ENCODE results near the gene RECQL5.

The RECQL5 gene

GRCh38 chr17:75642784-75643642 is 23.9 kb downstream of the RECQL5 start:
- Histone ChIP-seq H3K4me1 (ENCODE audit: low read length) (peaks cover 34% of the 10 kb centered on the region), H3K9me3 (ENCODE audit: insufficient read depth, low read length) (no peaks in the 10 kb centered on the region), H3K9ac (ENCODE audit: low read length) (no peak overlapping the region), H4K20me1 (ENCODE audit: insufficient read depth, low read length) (no peaks in the 10 kb centered on the region), H2AFZ (ENCODE audit: low read depth, low read length) (no peak overlapping the region), H3K27me3 (ENCODE audit: low read depth, low read length) (no peaks in the 10 kb centered on the region), H3K79me2 (ENCODE audit: low read length) (peaks cover 12% of the 10 kb centered on the region), H3K4me2 (ENCODE audit: low read length) (no peak overlapping the region), H3K4me3 (ENCODE audit: low read length) (no peak overlapping the region), H3K27ac (ENCODE audit: low read length) (no peak overlapping the region), H3K36me3 (replicated peaks; ENCODE audit: low read depth, low read length) (peaks cover 39% of the 10 kb centered on the region)
- TF ChIP-seq CTCF (IDR thresholded peaks at IDR 0.05; ENCODE audit: low read depth, low read length) (no peak), EZH2phosphoT487 (IDR thresholded peaks at IDR 0.05; ENCODE audit: low read depth) (no peak)

- H3K9me3 ChIP-seq (ENCODE audit: insufficient read depth, low read length) = no peaks in the 10 kb centered on the region
- H3K27ac ChIP-seq (ENCODE audit: low read length) = no peak overlapping the region
- TF ChIP-seq EZH2phosphoT487 (IDR thresholded peaks at IDR 0.05; ENCODE audit: low read depth) (no peak), CTCF (IDR thresholded peaks at IDR 0.05; ENCODE audit: low read depth, low read length) (no peak)
- no peaks in the 10 kb centered on the region for H3K27me3 ChIP-seq (ENCODE audit: low read depth, low read length)
- no peak overlapping the region for H3K9ac ChIP-seq (ENCODE audit: low read length)
- H2AFZ ChIP-seq (ENCODE audit: low read depth, low read length) = no peak overlapping the region
- H3K4me3 ChIP-seq (ENCODE audit: low read length) = no peak overlapping the region
- H3K36me3 ChIP-seq (replicated peaks; ENCODE audit: low read depth, low read length) = peaks cover 35% of the 10 kb centered on the region
- H3K4me1 ChIP-seq (ENCODE audit: low read length) = peaks cover 34% of the 10 kb centered on the region
- no peak overlapping the region for H3K4me2 ChIP-seq (ENCODE audit: low read length)
- H4K20me1 ChIP-seq (ENCODE audit: insufficient read depth, low read length) = no peaks in the 10 kb centered on the region
- H3K79me2 ChIP-seq (ENCODE audit: low read length) = peaks cover 12% of the 10 kb centered on the region
Measured at GRCh38 chr17:75642182-75642783, 24.7 kb downstream of the RECQL5 start.

- H3K4me2 ChIP-seq (ENCODE audit: low read length) = no peak overlapping the region
- peaks cover 27% of the 10 kb centered on the region for H3K4me1 ChIP-seq (ENCODE audit: low read length)
- no peak overlapping the region for H2AFZ ChIP-seq (ENCODE audit: low read depth, low read length)
- H3K9ac ChIP-seq (ENCODE audit: low read length) = no peak overlapping the region
- no peak overlapping the region for H3K4me3 ChIP-seq (ENCODE audit: low read length)
- no peak for TF ChIP-seq EZH2phosphoT487 (IDR thresholded peaks at IDR 0.05; ENCODE audit: low read depth)
- no peak overlapping the region for H3K27ac ChIP-seq (ENCODE audit: low read length)
- peaks cover 30% of the 10 kb centered on the region for H3K36me3 ChIP-seq (replicated peaks; ENCODE audit: low read depth, low read length)
- H3K27me3 ChIP-seq (ENCODE audit: low read depth, low read length) = no peaks in the 10 kb centered on the region
- no peaks in the 10 kb centered on the region for H3K9me3 ChIP-seq (ENCODE audit: insufficient read depth, low read length)
- H4K20me1 ChIP-seq (ENCODE audit: insufficient read depth, low read length) = no peaks in the 10 kb centered on the region
- H3K79me2 ChIP-seq (ENCODE audit: low read length) = peaks cover 12% of the 10 kb centered on the region
Measured at GRCh38 chr17:75641343-75641742, 25.6 kb downstream of the RECQL5 start.

- Histone ChIP-seq H4K20me1 (ENCODE audit: insufficient read depth, low read length) (no peaks in the 10 kb centered on the region), H3K9me3 (ENCODE audit: insufficient read depth, low read length) (no peaks in the 10 kb centered on the region), H3K79me2 (ENCODE audit: low read length) (peaks cover 10% of the 10 kb centered on the region), H3K36me3 (replicated peaks; ENCODE audit: low read depth, low read length) (peaks cover 30% of the 10 kb centered on the region), H3K4me2 (ENCODE audit: low read length) (no peak overlapping the region), H3K4me3 (ENCODE audit: low read length) (no peak overlapping the region), H3K27me3 (ENCODE audit: low read depth, low read length) (no peaks in the 10 kb centered on the region), H3K4me1 (ENCODE audit: low read length) (peaks cover 20% of the 10 kb centered on the region), H2AFZ (ENCODE audit: low read depth, low read length) (no peak overlapping the region), H3K27ac (ENCODE audit: low read length) (no peak overlapping the region), H3K9ac (ENCODE audit: low read length) (no peak overlapping the region)
- no peak for TF ChIP-seq CTCF (IDR thresholded peaks at IDR 0.05; ENCODE audit: low read depth, low read length)
- TF ChIP-seq EZH2phosphoT487 (IDR thresholded peaks at IDR 0.05; ENCODE audit: low read depth) = no peak
Measured at GRCh38 chr17:75640556-75641119, 26.3 kb downstream of the RECQL5 start.
